SIG-M5 treated with dmso at 0.1 percent for 504 hours (cell line): ENCODE measurements around the gene VDR.
A peak's percentile ranks its signal among the peaks of the same experiment; 100 is the strongest.

Experiments
- DNase-seq: peaks from one replicate; lab custom pipeline; 2025; ENCODE audit not compliant: unreplicated experiment; lab: John Stamatoyannopoulos, UW

VDR gene

DNA sequence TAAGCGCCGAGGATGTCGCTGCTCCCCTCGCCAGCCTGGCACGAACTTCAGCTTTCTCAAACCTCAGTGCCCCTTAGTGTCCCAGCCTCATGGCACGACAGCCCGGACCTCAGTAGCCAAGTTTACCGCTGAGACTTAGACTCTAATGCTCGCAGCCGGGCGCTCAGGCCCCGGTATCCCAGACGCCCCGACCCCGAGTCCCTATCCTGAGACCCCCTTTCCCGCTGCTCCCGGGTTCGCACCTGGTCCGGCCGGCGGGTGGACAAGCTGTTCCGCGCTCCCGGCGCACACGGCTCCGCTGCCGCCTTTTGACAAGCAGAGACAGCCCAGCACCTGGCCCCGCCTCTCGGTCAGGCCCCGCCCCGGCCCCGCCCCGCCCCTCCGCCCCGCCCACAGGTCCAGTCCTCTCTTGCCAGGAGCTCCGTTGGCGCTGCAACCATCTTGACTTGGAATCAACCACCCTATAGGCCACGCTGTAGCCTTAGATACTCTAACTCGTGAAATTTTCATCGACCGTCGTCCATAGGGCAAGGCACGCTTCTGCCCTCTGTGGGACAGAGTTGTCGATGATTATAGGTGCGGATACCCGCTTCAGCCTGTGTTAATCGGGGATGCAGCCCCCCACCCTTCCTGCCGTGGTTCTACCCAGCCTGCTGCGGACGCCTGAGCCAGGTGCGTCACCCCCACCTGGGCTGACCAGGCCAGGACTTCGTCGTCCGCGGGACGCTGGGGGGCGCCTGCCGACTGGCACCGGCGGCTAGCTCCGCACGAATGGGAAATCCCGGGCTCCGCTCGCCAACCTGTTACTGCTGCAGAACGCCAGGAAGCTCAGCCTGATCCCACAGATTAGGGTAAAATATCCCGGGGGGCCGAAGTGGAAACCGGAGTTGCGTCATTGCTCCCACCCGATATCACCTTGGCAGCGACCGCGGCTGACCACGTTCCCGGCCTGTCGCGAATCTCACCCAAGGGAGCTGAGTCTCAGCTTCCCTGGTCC is at the start of gene VDR:
Gene VDR, minus strand, starts transcription at position 282 of the 997 bp plus-strand sequence. CDS start 25,881 bp downstream, outside the sequence.
- DNase-seq, result peak; percentile 77

GRCh38 chr12:47954058-47954457 is 49.3 kb upstream of the VDR start:
- no peak for DNase-seq

DNA sequence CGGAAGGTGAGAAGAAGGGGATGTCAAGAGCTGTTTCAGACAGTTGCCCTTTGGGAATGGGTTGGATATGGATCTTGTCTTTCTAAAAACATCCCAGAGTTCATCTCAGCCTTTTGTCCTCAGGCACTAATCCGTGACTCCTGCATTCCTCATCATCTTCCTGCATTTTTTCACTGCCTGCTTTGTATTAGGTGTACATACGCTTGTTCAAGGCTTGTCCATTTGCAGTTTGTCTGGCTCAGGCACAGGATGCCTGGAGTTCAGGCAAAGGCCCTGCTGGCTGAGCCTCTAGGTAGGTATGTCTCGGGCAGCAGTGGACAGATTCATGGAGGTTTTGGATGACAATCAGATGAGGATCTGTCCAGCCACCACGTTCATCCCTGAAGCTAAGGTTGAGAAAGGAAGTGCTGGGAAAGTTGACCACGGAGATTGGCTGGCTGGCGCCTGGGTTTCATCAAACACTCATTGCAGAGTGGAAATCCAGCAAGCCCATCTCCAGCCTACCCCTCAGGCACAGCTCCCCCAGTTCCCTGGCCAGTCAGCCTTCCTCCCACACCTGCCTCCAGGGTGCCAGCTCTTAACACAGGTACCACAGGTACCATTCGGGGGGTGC is 46.2 kb upstream of the VDR start:
- no peak for DNase-seq

GRCh38 chr12:47949441-47950341 is 44.9 kb upstream of the VDR start:
- DNase-seq, result peak; percentile 74

DNA sequence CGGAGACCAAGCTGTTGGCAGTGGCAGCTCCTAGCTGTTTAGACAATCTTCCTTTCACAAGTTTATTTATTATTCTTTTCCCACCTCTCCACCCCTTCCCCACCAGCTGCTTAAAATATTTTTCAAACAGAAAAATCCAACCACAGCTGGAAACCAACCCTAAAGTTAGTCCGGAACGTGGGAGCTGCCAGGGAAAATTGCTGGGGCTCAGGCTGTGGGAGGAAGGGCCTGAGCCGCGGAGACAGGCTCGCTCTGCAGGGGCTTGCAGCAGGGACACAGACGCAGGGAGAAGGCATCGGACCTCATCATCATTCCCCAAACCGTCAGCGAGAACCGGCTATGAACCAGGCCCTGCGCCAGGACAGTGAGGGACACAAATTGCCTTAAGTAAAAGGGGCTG is 42.5 kb upstream of the VDR start:
- no peak for DNase-seq

GRCh38 chr12:47946413-47947323 is 41.9 kb upstream of the VDR start:
- peak; percentile 83 for DNase-seq

- no peak for DNase-seq
These were observed 40.5 kb upstream of the VDR start for GRCh38 chr12:47945341-47945728.

DNA sequence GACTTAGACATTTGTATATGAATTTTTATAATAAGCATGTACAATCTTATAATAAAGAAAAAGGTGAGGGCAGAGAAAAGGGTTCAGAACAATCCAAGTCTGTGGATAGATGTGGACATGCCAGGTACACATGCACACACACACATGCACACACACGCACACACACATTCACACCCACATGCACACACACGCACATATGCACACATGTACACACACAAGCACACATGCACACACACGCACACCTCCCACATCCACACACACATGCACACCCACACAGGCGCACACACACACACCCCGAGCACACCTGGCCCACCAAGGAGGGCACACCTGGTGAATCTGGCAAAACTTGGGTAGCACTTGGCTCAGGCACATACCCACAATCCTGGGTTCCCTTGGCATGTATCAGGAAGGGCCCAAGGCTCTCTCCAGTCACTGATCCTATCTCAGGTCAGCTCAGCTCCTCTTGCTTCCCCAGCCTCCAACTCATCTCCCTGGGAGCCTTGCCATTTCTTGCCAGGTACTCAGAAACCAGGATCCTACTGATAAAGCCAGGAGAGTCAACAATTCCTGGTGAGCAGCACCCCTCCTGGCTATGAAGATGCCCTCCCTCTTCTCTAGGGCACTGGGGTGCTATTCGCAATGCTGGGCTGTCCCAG is 40.0 kb upstream of the VDR start:
- no peak for DNase-seq

- DNase-seq, result no peak
These were observed 39.0 kb upstream of the VDR start for GRCh38 chr12:47943623-47944340.

- DNase-seq, result no peak
These were observed 37.9 kb upstream of the VDR start for GRCh38 chr12:47942614-47943225.

GRCh38 chr12:47941871-47942613 is 37.2 kb upstream of the VDR start:
- no peak for DNase-seq

GRCh38 chr12:47941475-47941780 is 36.6 kb upstream of the VDR start:
- DNase-seq, result no peak

GRCh38 chr12:47940773-47941474 is 36.1 kb upstream of the VDR start:
- DNase-seq, result no peak

- DNase-seq, result no peak
These were observed 34.3 kb upstream of the VDR start for GRCh38 chr12:47939009-47939601.

- DNase-seq, result no peak
These were observed 33.8 kb upstream of the VDR start for GRCh38 chr12:47938594-47938993.

DNA sequence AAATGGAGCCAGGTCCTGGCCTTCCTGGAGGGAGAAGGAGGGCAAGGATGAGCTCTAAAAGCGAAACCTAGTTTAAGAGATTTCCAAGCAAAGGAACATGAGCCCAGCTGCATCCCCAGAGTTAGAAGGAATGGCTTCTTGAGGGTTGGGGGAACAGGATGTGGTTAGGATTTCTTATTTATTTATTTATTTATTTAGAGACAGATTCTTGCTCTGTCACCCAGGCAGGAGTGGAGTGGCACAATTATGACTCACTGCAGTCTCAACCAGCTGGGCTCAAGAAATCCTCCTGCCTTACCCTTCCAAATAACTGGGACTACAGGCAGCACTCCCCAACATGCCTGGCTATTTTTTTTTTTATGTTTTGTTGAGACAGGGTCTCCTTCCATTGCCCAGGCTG is 33.3 kb upstream of the VDR start:
- DNase-seq, result peak; percentile 15

GRCh38 chr12:47935184-47935583 is 30.4 kb upstream of the VDR start:
- DNase-seq, result no peak
